HG03469 (cell line): ENCODE data around the gene RHBDL1.
"Not testable (repeated sequence)": the region's sequence is repeated elsewhere in the genome, so short reads cannot be mapped to it uniquely, and the experiment has no call there.

Source experiments
- ATAC-seq: cut with Tn5 transposase; IDR thresholded peaks from one replicate; pipeline ENCODE4 v1.9.1; 2021; ENCODE audit warnings: mild to moderate bottlenecking, moderate library complexity, moderate number of reproducible peaks; ENCODE audit not compliant: unreplicated experiment

The RHBDL1 gene

GRCh38 chr16:704047-704446 is 28.6 kb downstream of the RHBDL1 start:
- ATAC-seq = no peak

GRCh38 chr16:704552-705380 is 29.3 kb downstream of the RHBDL1 start:
- ATAC-seq = no peak

GRCh38 chr16:705431-706188 is 30.1 kb downstream of the RHBDL1 start, which contains the start of gene FBXL16:
Gene FBXL16 (minus strand): TSS chr16:705801. CDS start chr16:697405, 8,396 bp downstream.
- ATAC-seq = no peak

- no peak for ATAC-seq
Observed at GRCh38 chr16:706189-707061, 31.0 kb downstream of the RHBDL1 start.

- ATAC-seq = no peak
Observed at GRCh38 chr16:707062-707538, 31.6 kb downstream of the RHBDL1 start.

- no peak for ATAC-seq
Observed at GRCh38 chr16:708019-708418, 32.5 kb downstream of the RHBDL1 start.

- ATAC-seq = no peak
Observed at GRCh38 chr16:708959-709358, 33.5 kb downstream of the RHBDL1 start.

GRCh38 chr16:709566-710499 is 34.4 kb downstream of the RHBDL1 start:
- ATAC-seq = no peak

- ATAC-seq = no peak
Observed at GRCh38 chr16:710500-711075, 35.1 kb downstream of the RHBDL1 start.

GRCh38 chr16:711084-711483 is 35.6 kb downstream of the RHBDL1 start:
- no peak for ATAC-seq

- no peak for ATAC-seq
Observed at GRCh38 chr16:711548-712320, 36.3 kb downstream of the RHBDL1 start.

GRCh38 chr16:712740-713250 is 37.3 kb downstream of the RHBDL1 start:
- not testable (repeated sequence) for ATAC-seq

- ATAC-seq = no peak
Observed at GRCh38 chr16:714079-714478, 38.6 kb downstream of the RHBDL1 start.

- ATAC-seq = no peak
Observed at GRCh38 chr16:714558-715476, 39.3 kb downstream of the RHBDL1 start, which contains the start of gene METRN. Gene METRN (plus strand): TSS chr16:715118. CDS start chr16:715290, 172 bp downstream.

GRCh38 chr16:715477-716199 is 40.2 kb downstream of the RHBDL1 start:
- ATAC-seq = no peak

GRCh38 chr16:716200-716568 is 40.7 kb downstream of the RHBDL1 start:
- no peak for ATAC-seq
